HepG2 (cell line): ENCODE measurements around the gene WDR7. TPM values are rescaled to one million over a fixed set of nuclear protein-coding genes. Genes with fewer than 3 reads are reported as not detected.

ENCODE experiments used
- ATAC-seq: fragments of 200-7000 bp; cut with Tn5 transposase; 3 replicates; pipeline ENCODE4 v1.9.1; 2020; ENCODE audit warnings: mild to moderate bottlenecking, moderate library complexity
- BruUV-seq: library from RNA; stranded (reverse); fragments of 400-500 nt; replicated peaks from 2 replicates; lab custom pipeline; 2021; lab: Mats Ljungman, UMichigan
- CTCF ChIA-PET: fragments of 300-600 bp; formaldehyde crosslinking; extraction: SDS; loops from one replicate; lab custom pipeline; 2021; ENCODE audit warnings: low total read pairs, inconsistent platforms, low intra/inter-chr PET ratio; lab: Yijun Ruan, JAX
- POLR2A ChIA-PET: fragments of 350-600 bp; sonication (Branson Sonifier 250); formaldehyde crosslinking; loops from one replicate; lab custom pipeline; 2020; ENCODE audit warnings: antibody characterized with exemption, inconsistent platforms; lab: Yijun Ruan, JAX
- DNase-seq: peaks from one replicate; pipeline ENCODE4 v3.0.0-alpha.2; 2015; ENCODE audit warnings: low spot score
- FAIRE-seq: peaks from 3 replicates; lab custom pipeline; 2011; peaks lifted over from hg19 to GRCh38; lab: Jason Lieb, UNC
- H2AFZ ChIP-seq: one replicate; pipeline ENCODE4 v1.6.1; 2011; ENCODE audit warnings: low read length, inconsistent platforms
- H3K27ac ChIP-seq: fragments of 300-600 bp; 3 replicates; pipeline ENCODE4 v1.8.0; 2011; ENCODE audit warnings: mixed run types, mild to moderate bottlenecking, mixed read lengths, low read length, inconsistent platforms; ENCODE audit not compliant: insufficient read depth; ENCODE audit errors: extremely low read length
- H3K27me3 ChIP-seq, 2 experiments: fragments of 200-600 bp in 1 of 2; 2 replicates in 1 of 2; 3 replicates in 1 of 2; pipeline versions ENCODE4 v1.6.0 to v1.8.0; 2011; ENCODE audit warnings: low read length in 2 of 2, mild to moderate bottlenecking in 2 of 2, moderate library complexity in 2 of 2, inconsistent platforms in 1 of 2; ENCODE audit not compliant: insufficient read depth in 2 of 2, control insufficient read depth in 1 of 2
- H3K36me3 ChIP-seq, 2 experiments: fragments of 200-600 bp in 1 of 2; replicated peaks in 1 of 2; 2 replicates in 1 of 2; 3 replicates in 1 of 2; pipeline versions ENCODE4 v1.5.1 to v1.8.0; 2011; ENCODE audit warnings: low read length in 2 of 2, inconsistent platforms in 1 of 2; ENCODE audit not compliant: insufficient read depth in 2 of 2, control insufficient read depth in 1 of 2
- H3K4me1 ChIP-seq: 2 replicates; pipeline ENCODE4 v1.5.1; 2012; ENCODE audit warnings: low read length, inconsistent platforms; ENCODE audit not compliant: insufficient read depth
- H3K4me2 ChIP-seq: 2 replicates; pipeline ENCODE4 v1.6.0; 2011; ENCODE audit warnings: low read depth, low read length, inconsistent platforms
- H3K4me3 ChIP-seq, 3 experiments: fragments of 200-600 bp in 1 of 3; sonication (generic), shearing (Covaris generic) in 1 of 3; replicated peaks in 1 of 3; 2 replicates each; pipeline ENCODE4 v1.5.1; 2011 to 2016; ENCODE audit warnings: low read length in 3 of 3, inconsistent platforms in 2 of 3, low read depth in 2 of 3, mild to moderate bottlenecking in 2 of 3, control low read depth in 1 of 3, mixed read lengths in 1 of 3; ENCODE audit not compliant: insufficient read depth in 1 of 3
- H3K79me2 ChIP-seq: one replicate; pipeline ENCODE4 v1.6.1; 2011; ENCODE audit warnings: low read length, inconsistent platforms; ENCODE audit not compliant: insufficient read depth
- H3K9ac ChIP-seq: 2 replicates; pipeline ENCODE4 v1.6.0; 2011; ENCODE audit warnings: mild to moderate bottlenecking, low read depth, low read length, inconsistent platforms; ENCODE audit not compliant: insufficient read depth
- H3K9me3 ChIP-seq: 2 replicates; pipeline ENCODE4 v1.5.1; 2012; ENCODE audit warnings: mild to moderate bottlenecking, low read length
- H4K20me1 ChIP-seq: 2 replicates; pipeline ENCODE4 v1.6.0; 2011; ENCODE audit warnings: inconsistent platforms, mild to moderate bottlenecking, low read length, moderate library complexity; ENCODE audit not compliant: insufficient read depth
- AHR ChIP-seq: IDR thresholded peaks from 2 replicates; pipeline ENCODE4 v1.6.1; 2018; ENCODE audit warnings: missing genetic modification reagents, missing compliant biosample characterization
- FOXJ3 ChIP-seq: sonication (generic); formaldehyde crosslinking; IDR thresholded peaks from 2 replicates; pipeline ENCODE4 v1.4.0; 2020; ENCODE audit warnings: missing genetic modification reagents, mild to moderate bottlenecking, borderline replicate concordance
- NRL ChIP-seq: sonication (generic); formaldehyde crosslinking; IDR thresholded peaks from 2 replicates; pipeline ENCODE4 v1.5.0; 2020; ENCODE audit warnings: missing genetic modification reagents, mild to moderate bottlenecking, moderate library complexity, borderline replicate concordance
- ZFP37 ChIP-seq: sonication (generic); formaldehyde crosslinking; IDR thresholded peaks from 2 replicates; pipeline ENCODE4 v1.4.0; 2020; ENCODE audit warnings: missing genetic modification reagents, borderline replicate concordance
- ZNF552 ChIP-seq: sonication (generic); formaldehyde crosslinking; IDR thresholded peaks from 2 replicates; pipeline ENCODE4 v1.9.0; 2022; ENCODE audit warnings: missing genetic modification reagents, mild to moderate bottlenecking, borderline replicate concordance
- ZNF713 ChIP-seq: sonication (generic); formaldehyde crosslinking; IDR thresholded peaks from 2 replicates; pipeline ENCODE4 v1.4.0; 2020; ENCODE audit warnings: mild to moderate bottlenecking, missing genetic modification reagents
- ZSCAN20 ChIP-seq: sonication (generic); formaldehyde crosslinking; IDR thresholded peaks from 2 replicates; pipeline ENCODE4 v1.4.0; 2020; ENCODE audit warnings: missing genetic modification reagents, mild to moderate bottlenecking, borderline replicate concordance
- ZZZ3 ChIP-seq: sonication (generic); formaldehyde crosslinking; IDR thresholded peaks from 2 replicates; pipeline ENCODE4 v1.4.0; 2020; ENCODE audit warnings: missing genetic modification reagents, mild to moderate bottlenecking, borderline replicate concordance
- WGBS: methylation state at CpG from one replicate; pipeline ENCODE4 v1.1.6; 2017; ENCODE audit warnings: low lambda C conversion rate; 5-methylcytosine and 5-hydroxymethylcytosine counted together
- in situ Hi-C: cut with HindIII; loops from 2 replicates; pipeline ENCODE4 v1.10.0; 2017; ENCODE audit warnings: low pct_unique_long_range_greater_than_20kb; ENCODE audit not compliant: extremely low pct_ligation_motif_present
- intact Hi-C: fragments of 100-400 bp; cut with micrococcal nuclease; formaldehyde crosslinking; loops from one replicate; pipeline ENCODE4 v1.10.0; 2022; ENCODE audit not compliant: unreplicated experiment
- polyA plus RNA-seq, 8 experiments: library from polyadenylated mRNA; depleted of rRNA in 3 of 8; stranded (reverse) in 7 of 8; unstranded in 1 of 8; fragments of >200 nt; fragmentation: Illumina TruSeq in 4 of 8; extraction: Trizol in 4 of 8; gene quantifications; 2 replicates each; pipeline versions ENCODE4 v1.2.1 to v1.2.3, GENCODE V29; 2011 to 2016; ENCODE audit warnings: low read depth in 4 of 8, missing spikeins in 1 of 8, mixed read lengths in 1 of 8; ENCODE audit not compliant: insufficient read depth in 1 of 8
- total RNA-seq, 5 experiments: library from RNA; depleted of rRNA; stranded (reverse); fragments of >200 nt; fragmentation: Illumina TruSeq; extraction: Trizol; gene quantifications; 2 replicates each; pipeline ENCODE4 v1.2.3, GENCODE V29; 2016; ENCODE audit warnings: low read depth in 1 of 5
- TF ChIP-seq, protein P1 (sequence below): IDR thresholded peaks from 2 replicates; pipeline ENCODE4 v1.6.1; 2016
- TF ChIP-seq, protein P2 (sequence below): sonication (generic); formaldehyde crosslinking; conservative IDR thresholded peaks from 2 replicates; pipeline ENCODE4 v1.8.1; 2023; ENCODE audit warnings: missing genetic modification reagents

WDR7 gene
- total and polyA plus RNA-seq, 2 of the 13 experiments (the other 11 are each of a cell fraction or from before 2014, with no cell fraction given), result 2.0 to 7.8 TPM

DNA sequence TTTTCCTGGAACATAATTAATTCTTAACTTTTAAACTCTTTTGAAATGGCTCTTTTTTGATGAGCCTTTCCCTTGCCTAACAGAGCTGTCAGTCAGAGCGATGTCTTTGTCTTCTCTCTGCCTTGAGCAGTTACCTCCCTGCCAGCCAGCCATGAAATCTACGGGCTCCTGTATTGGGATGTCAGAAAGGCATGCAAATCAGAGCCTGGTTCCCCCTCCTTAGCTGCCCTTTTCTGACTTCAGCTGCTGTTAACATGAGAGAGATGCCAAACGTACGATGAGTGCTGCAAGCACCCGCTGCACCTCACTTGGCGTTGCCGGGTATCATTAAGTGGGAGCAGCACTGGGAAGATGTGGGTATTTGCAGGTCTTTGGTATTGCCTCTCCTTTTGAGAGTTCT lies 364.3 kb downstream of the WDR7 start:
- WGBS, result 85% methylated on average over 6 of the region's 7 CpGs
- Histone ChIP-seq H3K36me3 (no peaks in the 10 kb centered on the region), H4K20me1 (no peaks in the 10 kb centered on the region), H3K27ac (no peak overlapping the region), H3K79me2 (no peaks in the 10 kb centered on the region), H3K27me3 (no peaks in the 10 kb centered on the region), H3K9ac (no peak overlapping the region), H3K4me1 (no peaks in the 10 kb centered on the region), H2AFZ (no peak overlapping the region), H3K4me3 (no peak overlapping the region), H3K9me3 (no peaks in the 10 kb centered on the region), H3K4me2 (no peak overlapping the region)
- ChIA-PET CTCF (no interaction called here), POLR2A (no interaction called here)
- FAIRE-seq, result no peak
- BruUV-seq, result no TSS peak
- no peak for DNase-seq
- in situ Hi-C loops (no loop called here), intact Hi-C loops (no loop called here)
- TF ChIP-seq NRL (CRISPR knock-in tag) (no peak), ZZZ3 (CRISPR knock-in tag) (no peak), ZSCAN20 (no peak), ZNF713 (CRISPR knock-in tag) (no peak), FOXJ3 (CRISPR knock-in tag) (no peak), ZNF552 (CRISPR knock-in tag) (no peak), ZFP37 (CRISPR knock-in tag) (no peak), AHR (CRISPR knock-in tag) (no peak)
- TF ChIP-seq, protein P1, sequence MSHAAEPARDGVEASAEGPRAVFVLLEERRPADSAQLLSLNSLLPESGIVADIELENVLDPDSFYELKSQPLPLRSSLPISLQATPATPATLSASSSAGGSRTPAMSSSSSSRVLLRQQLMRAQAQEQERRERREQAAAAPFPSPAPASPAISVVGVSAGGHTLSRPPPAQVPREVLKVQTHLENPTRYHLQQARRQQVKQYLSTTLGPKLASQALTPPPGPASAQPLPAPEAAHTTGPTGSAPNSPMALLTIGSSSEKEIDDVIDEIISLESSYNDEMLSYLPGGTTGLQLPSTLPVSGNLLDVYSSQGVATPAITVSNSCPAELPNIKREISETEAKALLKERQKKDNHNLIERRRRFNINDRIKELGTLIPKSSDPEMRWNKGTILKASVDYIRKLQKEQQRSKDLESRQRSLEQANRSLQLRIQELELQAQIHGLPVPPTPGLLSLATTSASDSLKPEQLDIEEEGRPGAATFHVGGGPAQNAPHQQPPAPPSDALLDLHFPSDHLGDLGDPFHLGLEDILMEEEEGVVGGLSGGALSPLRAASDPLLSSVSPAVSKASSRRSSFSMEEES (CRISPR knock-in tag), result no peak
- TF ChIP-seq, protein P2, sequence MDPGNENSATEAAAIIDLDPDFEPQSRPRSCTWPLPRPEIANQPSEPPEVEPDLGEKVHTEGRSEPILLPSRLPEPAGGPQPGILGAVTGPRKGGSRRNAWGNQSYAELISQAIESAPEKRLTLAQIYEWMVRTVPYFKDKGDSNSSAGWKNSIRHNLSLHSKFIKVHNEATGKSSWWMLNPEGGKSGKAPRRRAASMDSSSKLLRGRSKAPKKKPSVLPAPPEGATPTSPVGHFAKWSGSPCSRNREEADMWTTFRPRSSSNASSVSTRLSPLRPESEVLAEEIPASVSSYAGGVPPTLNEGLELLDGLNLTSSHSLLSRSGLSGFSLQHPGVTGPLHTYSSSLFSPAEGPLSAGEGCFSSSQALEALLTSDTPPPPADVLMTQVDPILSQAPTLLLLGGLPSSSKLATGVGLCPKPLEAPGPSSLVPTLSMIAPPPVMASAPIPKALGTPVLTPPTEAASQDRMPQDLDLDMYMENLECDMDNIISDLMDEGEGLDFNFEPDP (CRISPR knock-in tag), result no peak
- no peak for ATAC-seq
